DOHH2 (cell line): Measurements from ENCODE around the gene TIPARP.

Experiments
- EZH2phosphoT487 ChIP-seq: fragments of 200-600 bp; sonication (generic); IDR thresholded peaks from 2 replicates; pipeline ENCODE4 v1.6.1; 2017; ENCODE audit warnings: borderline replicate concordance, mild to moderate bottlenecking, antibody characterized with exemption, low read length, moderate library complexity, mixed read lengths
- TF ChIP-seq, protein P1 (sequence below): fragments of 200-600 bp; sonication (generic); IDR thresholded peaks from one replicate; pipeline ENCODE4 v1.5.1; 2014; ENCODE audit warnings: antibody characterized with exemption, mild to moderate bottlenecking, low read depth, low read length; ENCODE audit not compliant: poor library complexity, severe bottlenecking

DNA sequence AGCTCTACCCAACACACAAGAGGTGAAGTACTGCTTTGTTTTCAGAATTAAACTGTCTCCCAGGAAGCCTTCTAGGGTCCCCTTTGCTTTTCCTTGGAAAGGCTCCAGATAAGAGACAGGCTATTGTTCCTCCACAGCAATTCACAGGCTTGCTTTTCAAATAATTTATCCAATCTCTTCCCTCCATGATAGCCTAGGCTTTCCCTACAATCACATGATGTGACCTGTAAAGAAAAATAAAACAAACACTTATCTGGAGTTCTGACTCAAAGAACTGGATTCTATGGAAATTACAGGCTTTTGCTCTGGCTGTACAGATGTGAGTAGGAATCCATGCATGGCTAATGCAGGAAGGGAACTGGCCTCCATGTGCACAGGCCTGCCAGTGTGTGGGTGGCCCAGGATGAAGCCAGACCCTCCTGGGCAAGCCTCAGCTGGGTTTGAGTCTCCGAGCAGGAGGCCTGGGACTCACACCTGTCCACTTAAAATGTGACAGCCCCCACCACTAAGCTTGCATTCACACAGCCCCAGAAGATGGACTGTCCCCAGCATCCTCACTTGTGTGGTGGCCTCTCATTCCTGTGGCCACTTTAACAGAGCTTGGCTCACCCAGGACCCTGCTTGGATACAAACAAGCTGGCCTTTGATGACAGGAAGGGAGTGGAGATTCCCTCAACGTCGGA, 75.9 kb downstream of the TIPARP start:
- TF ChIP-seq, protein P1, sequence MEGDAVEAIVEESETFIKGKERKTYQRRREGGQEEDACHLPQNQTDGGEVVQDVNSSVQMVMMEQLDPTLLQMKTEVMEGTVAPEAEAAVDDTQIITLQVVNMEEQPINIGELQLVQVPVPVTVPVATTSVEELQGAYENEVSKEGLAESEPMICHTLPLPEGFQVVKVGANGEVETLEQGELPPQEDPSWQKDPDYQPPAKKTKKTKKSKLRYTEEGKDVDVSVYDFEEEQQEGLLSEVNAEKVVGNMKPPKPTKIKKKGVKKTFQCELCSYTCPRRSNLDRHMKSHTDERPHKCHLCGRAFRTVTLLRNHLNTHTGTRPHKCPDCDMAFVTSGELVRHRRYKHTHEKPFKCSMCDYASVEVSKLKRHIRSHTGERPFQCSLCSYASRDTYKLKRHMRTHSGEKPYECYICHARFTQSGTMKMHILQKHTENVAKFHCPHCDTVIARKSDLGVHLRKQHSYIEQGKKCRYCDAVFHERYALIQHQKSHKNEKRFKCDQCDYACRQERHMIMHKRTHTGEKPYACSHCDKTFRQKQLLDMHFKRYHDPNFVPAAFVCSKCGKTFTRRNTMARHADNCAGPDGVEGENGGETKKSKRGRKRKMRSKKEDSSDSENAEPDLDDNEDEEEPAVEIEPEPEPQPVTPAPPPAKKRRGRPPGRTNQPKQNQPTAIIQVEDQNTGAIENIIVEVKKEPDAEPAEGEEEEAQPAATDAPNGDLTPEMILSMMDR, result no peak
- TF ChIP-seq EZH2phosphoT487, result no peak
